Measurements from ENCODE around the gene PGGT1B. TPM values are rescaled to one million over a fixed set of nuclear protein-coding genes. Genes with fewer than 3 reads are reported as not detected.

The PGGT1B gene
- 16.7 and 20.5 TPM in 2 replicates for total RNA-seq (2014; rRNA removed; shearing (Covaris generic))
- polyA plus RNA-seq (2015; cell fraction: cytosol; rRNA removed): 7.7 and 8.6 TPM in 2 replicates
- polyA plus RNA-seq (2015; cell fraction: nucleus; rRNA removed): 7.6 and 8.5 TPM in 2 replicates

DNA sequence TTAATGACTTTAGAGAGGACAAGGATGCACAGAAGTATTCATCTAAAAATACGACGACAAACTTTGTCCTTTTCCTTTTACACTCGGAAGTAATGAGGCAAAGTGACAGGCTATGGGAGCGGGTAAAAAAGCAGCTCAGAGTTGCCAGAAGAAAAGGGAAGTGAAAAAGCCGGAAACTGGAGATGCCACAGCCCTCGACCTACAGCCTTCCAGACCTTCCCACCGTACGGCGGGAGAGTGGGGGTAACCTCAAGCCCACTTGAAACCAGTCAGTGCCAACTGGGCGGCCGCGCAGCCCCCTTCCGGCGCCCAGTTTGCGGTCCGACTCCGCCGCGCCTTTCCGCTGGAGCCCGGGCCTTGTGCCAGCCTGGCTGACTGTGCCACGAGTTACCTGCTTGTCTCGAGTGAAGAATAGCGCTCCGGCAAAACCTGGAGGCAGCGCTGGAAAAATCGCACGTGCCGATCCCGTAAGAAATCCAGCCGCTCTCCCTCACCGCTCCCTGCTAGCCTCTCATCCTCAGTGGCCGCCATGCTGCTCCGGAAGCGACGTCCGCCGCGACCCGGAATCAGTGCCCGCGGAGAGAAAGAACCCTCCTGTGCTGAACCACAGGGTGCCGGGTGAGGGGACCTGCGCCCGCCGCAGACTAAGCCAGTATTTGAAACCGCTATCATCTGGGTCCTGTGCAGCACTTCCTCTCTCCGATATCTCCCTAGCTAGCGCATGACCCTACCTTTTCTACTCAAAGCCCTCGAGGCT is at the start of gene PGGT1B:
TSS of gene PGGT1B (minus strand) at position 557 of the 757 bp plus-strand sequence. CDS start at position 531, 26 bp downstream.
- peak; percentile 82 for DNase-seq (ENCODE audit: low read depth)

DNA sequence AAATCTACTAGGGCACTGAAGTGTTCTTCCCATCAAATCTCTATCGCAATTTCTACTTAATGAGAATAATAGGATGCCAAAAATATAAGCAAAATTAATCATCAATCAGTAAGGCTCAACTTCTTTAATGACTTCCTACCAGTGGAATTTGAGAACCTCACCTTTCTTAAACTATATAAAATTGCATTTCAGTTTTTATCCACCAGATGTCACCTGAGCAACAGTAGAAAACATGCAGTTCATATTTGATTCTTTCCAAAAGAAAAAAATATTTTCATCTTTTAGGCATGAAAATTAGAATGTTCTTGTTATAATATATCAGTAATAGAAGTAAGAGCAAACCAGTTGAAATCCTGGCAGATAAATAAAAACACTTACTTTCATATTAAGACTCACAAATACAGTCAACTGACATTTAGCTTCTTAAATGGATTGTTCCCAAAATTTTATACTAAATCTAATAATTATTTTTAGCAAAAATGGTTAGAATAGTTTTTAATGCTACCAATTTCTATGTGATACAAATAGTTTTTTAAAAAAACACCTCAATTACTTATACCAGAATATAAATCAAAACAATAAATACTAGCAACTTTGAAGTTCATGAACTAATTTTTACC is 47.2 kb upstream of the PGGT1B start:
- peak; percentile 48 for DNase-seq (ENCODE audit: low read depth)

DNA sequence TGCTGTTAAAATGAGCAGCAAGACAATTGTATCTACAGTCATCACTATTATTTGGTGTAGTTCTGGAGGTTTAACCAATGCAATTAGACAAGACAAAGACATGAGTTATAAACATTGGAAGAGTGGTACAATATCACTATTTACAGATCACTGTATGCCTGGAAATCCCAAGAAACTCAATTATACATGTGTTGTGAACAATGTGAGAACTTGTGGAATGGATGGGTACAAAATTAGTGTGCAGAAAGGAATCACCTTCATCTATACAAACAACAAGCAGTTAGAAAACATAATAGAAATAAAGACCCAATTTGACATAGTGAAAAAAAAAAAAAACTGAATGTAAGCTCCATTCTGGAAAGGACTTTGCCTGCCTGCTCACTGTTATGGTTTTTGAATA is 46.1 kb upstream of the PGGT1B start:
- no peak for DNase-seq (ENCODE audit: low read depth)

DNA sequence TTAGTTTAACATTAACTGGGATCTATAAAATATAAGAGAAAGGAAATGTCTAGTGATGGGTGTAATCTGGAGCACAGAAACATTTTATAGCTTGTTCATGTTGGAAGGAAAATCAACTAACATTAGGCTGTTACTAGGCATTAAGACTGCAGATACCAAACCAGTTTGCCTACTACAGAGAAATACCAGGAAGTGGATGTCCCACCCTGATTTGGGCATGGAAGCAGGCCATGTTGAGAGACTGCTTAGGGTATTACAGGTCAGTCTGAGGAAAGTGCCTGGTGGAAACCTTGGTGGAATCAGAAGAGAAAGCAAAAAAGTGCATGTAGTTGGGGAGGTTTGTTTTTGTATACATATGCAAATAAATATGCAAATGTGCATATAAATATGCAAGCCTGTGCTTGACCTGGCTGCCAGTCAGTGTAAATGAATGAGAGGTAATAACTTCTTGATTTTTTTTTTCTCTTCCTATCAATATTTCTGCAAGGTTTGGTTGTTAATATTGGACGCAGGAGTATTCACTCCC is 43.4 kb upstream of the PGGT1B start:
- no peak for DNase-seq (ENCODE audit: low read depth)

DNA sequence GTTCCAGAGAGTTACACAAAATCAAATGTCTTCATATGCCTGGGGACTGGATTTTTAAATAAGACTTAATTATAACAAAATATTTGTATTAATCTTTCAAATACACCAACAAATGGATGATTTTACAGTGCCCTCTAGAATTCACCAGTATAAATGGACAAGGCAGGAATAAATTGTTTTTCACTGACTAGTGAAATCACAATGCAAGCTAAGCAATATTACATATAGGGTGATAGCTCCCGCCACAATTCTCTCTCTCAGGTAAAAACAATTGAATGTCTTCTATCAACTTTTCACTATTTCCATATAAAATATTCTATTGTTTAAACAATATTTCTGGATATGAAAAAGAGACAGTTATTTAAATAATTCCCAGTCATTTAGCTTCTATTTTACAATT is 41.8 kb upstream of the PGGT1B start:
- no peak for DNase-seq (ENCODE audit: low read depth)

DNA sequence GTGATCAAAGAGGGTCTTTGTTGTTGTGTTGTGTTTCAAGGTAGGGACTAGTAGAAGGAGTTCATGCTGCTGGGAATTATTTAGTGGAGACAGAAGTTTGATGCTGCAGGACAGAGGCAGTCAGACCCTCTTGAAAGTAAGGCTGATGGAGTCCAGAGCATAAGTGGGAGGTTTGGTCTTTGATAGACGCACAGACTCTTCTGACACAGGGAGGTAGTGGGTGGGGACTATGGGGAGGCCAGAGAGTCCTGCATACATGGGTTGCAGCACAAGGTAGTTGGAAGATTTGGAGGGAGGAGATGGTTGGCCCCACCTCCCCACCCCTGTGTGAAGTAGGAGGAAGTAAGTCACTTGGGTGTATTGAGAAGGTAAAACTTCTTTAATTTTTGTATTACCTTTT is 36.1 kb upstream of the PGGT1B start:
- no peak for DNase-seq (ENCODE audit: low read depth)

DNA sequence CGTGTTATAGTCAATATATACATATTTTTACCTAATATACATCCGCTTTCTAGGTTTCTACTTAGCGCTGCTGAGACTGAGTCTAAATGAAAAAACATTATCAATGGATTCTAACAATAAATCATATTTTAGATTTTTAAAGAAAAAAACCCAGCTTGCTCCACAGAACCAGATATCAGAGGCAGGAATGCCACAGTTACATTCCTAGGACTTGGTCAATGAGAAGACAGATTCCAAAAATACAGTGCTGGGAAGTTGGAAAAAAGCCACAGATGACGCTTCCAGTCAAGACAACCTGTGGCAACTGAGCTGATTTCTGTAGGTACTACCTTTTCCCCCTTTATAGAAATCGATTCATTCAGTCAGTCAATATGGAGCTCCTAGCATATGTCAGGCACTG is 34.4 kb upstream of the PGGT1B start:
- DNase-seq (ENCODE audit: low read depth): peak; percentile 8

DNA sequence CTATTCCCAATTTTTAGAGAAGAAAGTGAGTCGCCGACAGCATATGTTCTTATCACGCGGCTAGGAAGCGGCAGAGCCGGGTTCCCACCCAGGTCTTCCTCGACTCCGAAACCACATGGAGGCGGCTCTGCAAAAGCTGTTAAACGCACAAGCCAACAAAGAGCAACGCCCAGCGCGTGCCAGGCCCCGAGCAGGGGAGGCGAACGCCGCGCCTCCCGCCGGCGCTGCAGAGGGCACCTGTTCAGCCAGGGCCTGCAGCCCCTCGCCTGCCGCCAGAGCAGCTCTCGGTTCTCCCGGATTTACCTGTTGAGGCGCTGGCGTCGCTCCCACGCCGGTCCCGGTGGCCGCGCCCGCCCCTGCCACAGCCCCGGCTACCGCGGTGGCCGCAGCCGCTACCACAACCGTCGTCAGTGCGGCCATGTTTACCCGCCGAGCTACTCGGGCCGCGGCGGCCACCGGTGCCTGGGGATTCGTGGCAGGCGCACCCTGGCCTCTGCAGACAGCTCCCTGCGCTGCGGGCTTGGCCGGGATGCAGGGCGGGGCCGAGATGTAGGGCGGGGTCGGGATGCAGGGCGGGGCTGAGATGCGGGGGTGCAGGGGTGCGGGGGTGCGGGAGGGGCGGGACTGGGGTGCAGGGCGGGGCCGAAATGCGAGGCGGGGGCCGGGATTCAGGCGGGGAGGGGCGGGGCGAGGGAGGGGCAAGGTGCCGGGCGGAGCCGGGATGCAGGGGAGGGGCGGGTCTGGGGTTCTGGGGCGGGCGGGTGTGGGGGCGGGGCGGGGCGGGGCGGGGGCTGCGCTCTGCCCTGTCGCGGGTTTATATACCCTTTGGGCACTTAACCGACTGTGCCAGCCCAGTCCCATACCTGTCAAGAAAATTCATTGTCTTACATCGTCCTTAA is 33.7 kb upstream of the PGGT1B start, which contains the start of gene CCDC112:
TSS of gene CCDC112 (minus strand) at position 531 of the 899 bp plus-strand sequence. CDS start at position 420, 111 bp downstream.
- peak; percentile 62 for DNase-seq (ENCODE audit: low read depth)

DNA sequence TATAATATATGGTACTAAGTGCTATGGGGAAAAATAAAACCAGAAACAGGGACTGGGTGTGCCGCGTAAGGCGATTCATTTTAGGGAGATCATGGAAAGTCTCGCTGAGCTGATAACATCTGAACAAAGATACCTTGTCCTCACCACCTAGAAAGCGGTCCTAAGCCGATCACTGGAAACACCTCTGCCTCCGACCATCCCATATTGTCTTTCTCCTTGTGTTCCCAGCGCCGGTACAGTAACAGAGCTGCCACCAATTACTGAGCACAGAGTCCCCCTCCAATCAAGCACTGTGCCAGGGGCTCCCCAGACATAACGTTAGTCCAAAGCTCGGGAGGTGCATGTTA is 33.1 kb upstream of the PGGT1B start:
- DNase-seq (ENCODE audit: low read depth): no peak

DNA sequence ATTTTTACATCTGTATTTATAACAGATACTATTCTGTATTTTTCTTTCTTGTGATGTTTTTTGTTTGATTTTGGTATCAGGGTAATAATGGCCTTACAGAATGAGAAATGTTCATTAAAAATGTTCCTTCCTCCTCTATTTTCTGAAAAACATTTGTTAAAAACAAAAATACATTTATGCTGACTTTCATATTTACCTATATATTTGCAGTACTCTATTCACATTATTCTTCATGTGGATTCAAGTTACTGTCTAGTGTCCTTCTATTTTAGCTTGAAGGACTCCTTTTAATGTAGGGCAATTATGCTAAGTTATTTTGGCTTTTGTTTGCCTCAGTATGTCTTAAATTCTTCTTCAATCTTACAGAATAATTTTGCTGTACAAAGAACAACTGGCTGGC is 28.7 kb upstream of the PGGT1B start:
- no peak for DNase-seq (ENCODE audit: low read depth)

DNA sequence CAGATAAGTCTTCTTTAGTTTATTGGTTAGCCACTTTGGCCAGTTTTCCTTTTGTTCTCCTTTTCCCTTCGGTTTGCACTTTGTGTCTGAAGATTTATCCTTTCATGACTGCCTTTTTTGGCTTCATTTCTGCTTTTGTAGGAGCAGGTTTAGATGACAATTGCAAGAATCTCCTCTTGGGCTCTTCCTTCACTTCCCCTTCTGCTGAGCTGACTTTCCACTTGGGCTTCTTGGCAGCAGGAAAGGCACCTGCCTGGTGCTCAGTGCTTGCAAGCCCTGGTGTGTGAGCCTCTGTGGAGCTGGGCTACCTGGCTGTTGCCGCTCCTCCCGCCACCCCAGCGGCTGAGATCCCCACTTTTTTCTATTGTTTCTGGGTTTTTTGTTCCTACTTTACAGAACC is 26.4 kb upstream of the PGGT1B start:
- no peak for DNase-seq (ENCODE audit: low read depth)

DNA sequence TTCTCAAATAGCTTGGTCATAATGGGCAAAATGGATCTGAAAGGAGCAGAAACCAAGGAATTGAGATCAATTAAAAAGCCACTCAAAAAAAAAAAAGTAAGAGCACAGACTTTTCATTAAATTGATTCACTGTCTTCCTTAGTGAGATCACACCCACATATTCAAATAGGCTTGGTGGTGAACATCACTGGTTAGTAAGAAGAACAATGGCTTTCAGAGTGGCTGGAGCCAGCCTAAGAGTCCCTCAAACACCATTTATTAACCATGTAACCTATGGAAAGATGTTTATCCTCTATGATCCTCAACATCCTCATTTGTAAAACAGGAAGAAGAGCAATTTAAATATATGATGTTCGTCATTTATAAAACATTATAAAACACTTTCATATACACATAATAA is 21.3 kb upstream of the PGGT1B start:
- DNase-seq (ENCODE audit: low read depth): no peak

DNA sequence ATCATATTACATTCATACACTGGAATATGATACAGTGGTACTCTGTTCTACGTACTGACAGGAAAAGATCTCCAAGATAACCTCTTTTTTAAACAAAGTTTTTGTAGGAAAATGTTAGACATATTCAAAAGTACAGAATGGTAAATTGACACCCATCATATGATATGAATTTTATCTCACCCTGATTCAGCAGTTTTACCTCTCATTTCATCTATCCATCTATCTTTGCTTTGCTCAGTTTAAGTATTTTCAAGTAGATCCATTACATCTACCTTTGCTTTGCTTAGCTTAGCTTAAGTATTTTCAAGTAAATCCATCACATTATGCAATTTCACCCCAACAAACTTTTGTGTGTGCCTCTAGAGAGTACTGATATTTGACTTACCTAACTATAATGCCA is 19.5 kb upstream of the PGGT1B start:
- DNase-seq (ENCODE audit: low read depth): no peak

DNA sequence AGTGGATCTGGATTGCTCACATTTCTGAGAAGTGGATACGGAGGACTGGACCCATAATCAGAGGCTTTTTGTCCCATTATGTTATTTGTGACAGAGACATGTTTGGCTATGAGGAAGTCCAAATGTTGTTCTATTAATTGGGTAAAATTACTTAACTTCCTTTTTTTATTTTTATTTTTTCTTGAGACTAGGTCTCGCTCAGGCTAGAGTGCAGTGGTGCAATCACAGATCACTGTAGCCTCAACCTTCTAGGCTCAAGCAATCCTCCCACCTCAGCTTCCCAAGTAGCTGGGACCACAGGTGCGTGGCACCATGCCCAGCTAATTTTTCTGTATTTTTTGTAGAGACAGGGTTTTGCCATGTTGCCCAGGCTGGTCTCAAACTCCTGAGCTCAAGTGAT is 11.9 kb upstream of the PGGT1B start:
- no peak for DNase-seq (ENCODE audit: low read depth)

DNA sequence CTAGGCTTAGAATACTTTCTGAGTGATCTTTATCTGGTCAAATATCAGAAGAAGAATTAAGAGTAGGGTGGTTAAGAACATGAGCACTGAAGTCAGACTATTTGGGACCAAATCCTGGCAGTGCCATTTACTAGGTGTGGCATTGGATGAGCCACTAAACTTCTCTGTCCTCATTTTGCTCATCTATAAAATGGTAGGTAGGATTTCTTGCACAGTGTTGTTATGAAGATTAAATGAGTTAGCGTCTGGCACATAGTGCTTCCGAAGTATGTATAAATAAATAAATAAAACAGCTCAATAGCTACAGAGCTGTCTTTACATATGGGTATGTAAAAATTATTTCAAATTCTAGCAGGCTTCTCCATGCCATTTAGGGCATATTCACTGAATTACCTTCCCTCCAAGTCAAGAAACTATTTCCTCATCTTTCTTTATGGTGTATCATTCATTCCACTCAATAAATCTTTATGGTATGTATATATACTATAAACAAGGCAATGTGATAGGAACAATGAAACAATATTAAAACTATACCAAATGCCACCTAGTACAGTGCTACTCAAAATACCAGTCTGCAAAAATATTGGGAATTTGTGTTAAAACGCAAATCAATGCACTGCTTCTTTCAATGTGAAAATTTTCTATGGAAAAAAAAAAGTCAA is 9.8 kb upstream of the PGGT1B start:
- DNase-seq (ENCODE audit: low read depth): no peak

DNA sequence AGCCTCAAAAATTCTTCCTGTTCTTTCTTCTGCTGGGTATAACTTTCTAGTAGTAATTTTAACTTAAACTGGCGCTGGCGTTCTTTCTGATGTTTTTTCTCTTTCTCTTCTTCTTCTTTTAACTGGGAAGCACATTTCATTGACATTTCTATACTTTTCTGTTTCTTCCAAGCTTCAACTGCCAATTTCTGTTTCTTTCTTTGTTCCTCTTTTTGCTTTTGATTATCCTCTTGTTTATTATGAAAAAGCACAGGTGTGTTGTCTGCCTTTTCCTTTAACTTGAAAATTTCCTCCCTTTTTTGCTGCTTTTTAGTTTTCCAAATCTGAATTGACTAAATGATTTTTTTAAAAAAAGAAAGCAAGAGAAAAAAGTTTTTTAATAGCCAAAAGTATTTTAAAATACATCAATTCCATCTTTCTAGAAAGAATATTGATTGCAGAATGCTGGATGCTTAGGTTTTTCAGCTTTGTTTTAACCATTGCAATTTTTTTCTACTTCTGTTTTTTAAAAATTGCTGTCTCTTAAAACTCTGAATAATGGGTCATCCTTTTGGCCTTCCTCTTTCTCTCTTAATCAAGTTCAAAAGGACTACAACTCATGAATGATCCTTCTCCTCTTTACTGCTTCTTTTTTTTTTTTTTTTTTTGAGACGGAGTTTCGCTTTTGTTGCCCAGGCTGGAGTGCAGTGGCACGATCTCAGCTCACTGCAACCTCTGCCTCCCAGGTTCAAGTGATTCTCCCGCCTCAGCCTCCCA is 8.8 kb upstream of the PGGT1B start:
- no peak for DNase-seq (ENCODE audit: low read depth)

DNA sequence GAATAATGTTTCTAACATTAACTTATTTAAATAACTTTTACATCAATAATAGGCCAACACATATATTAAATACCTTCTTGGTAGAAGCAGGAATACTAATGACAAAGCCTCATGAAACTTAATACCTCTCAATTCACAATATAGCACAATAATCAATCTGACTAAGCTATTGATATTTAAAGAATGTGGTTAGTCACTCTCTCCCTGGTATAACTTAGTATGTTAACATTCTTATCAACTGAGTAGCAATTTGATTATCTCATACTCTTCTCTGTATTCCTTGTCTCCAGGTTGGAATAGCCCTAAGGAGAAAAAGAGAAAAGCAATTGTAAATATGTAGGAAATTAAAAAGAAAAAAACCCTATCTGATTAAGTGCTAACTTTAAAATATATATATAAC is 4.9 kb upstream of the PGGT1B start:
- DNase-seq (ENCODE audit: low read depth): peak; percentile 42

DNA sequence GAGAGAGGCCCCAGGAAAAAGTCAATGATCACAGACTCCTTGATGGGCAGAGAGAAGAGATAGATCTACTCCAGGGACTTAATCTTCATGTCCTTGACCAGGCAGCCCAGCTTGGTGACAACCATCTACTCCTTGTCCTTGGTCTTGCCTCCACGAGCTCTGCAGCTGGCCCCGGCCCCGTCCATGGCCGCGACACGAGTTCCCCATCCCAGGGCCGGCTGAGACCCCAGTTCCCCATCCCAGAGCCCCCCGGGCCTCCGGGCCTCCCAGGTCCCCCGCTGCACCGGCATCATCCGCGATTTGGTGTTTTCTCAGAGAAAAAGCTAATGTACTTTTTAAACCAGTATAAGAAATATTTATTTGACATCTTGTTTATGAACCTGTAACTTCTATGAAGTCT is 2.5 kb upstream of the PGGT1B start:
- no peak for DNase-seq (ENCODE audit: low read depth)

DNA sequence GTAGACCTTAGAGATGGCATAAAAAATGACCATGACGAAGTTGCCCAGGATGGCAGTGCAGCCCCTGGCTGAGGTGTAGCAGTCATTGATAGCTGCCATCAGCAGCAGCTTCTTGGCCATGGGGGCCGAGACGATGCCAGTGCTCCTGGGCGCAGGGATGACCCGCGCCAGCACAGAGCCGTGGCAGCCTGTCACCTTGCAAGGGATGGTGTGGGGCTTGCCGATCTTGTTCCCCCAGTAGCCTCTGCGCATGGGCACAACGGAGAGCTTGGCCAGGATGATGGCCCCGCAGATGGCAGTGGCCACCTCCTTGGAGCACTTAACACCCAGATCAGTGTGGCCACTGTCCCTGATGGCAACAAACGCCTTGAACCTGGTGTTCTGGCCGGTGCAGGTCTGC is 2.1 kb upstream of the PGGT1B start:
- DNase-seq (ENCODE audit: low read depth): no peak

DNA sequence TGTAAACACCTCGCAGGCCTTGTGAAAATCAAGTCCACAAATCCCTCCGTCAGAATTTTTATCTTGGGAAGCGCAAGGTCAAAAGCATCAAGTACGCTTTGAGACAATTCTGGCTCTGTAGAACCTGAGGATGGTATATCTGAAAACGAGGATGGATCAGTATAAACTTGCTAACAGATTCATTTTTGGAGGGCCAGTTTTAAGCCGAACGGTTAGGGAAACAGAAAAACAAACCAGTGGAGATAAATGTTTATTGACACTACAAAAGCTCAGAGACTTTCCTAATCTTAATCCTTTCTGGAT is 352 bp upstream of the PGGT1B start:
- no peak for DNase-seq (ENCODE audit: low read depth)

DNA sequence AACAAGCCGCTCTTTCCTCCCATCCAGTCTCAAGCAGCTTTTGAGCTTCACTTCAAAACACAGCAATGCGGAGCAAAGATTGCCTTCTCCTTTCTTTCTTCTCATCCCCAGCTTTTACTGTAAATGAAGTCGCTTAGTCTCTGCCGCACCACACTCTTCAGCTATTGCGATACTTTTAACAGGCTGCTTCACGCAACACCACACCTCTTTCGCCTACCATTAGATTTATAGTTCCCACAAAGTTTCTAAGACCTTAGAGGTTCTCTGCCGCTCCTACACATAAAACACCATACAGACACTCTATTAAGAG is 711 bp downstream of the PGGT1B start:
- no peak for DNase-seq (ENCODE audit: low read depth)
